H1 (cell line): ENCODE measurements around the gene QSOX2. TPM values are rescaled to one million over a fixed set of nuclear protein-coding genes. Genes with fewer than 3 reads are reported as not detected.

Source experiments
- CTCF ChIA-PET: fragments of 300-600 bp; sonication (Branson Sonifier 250); formaldehyde crosslinking; loops from one replicate; lab custom pipeline; 2021; ENCODE audit not compliant: partially characterized antibody; lab: Charles Lee
- POLR2A ChIA-PET: fragments of 300-600 bp; sonication (Branson Sonifier 250); formaldehyde crosslinking; loops from one replicate; lab custom pipeline; 2021; ENCODE audit warnings: inconsistent platforms; ENCODE audit not compliant: partially characterized antibody; lab: Charles Lee
- DNase-seq, 2 experiments: peaks; one replicate each; pipeline versions ENCODE4 v3.0.0 to v3.0.0-alpha.2; 2010 to 2022; ENCODE audit warnings: low spot score in 2 of 2, low read depth in 1 of 2, mixed read lengths in 1 of 2
- FAIRE-seq: peaks from 2 replicates; lab custom pipeline; 2011; peaks lifted over from hg19 to GRCh38; lab: Jason Lieb, UNC
- H2AFZ ChIP-seq: 2 replicates; pipeline ENCODE4 v1.8.1; 2012; ENCODE audit warnings: low read length, inconsistent platforms
- H2AK5ac ChIP-seq: 2 replicates; pipeline ENCODE4 v1.6.1; 2013; ENCODE audit warnings: low read depth, low read length
- H2BK120ac ChIP-seq: replicated peaks from 2 replicates; pipeline ENCODE3; 2013; ENCODE audit warnings: low read depth, low read length, inconsistent platforms
- H2BK12ac ChIP-seq: 2 replicates; pipeline ENCODE4 v1.6.1; 2013; ENCODE audit warnings: low read depth, low read length
- H2BK15ac ChIP-seq: 2 replicates; pipeline ENCODE4 v1.6.1; 2013; ENCODE audit warnings: low read length
- H2BK20ac ChIP-seq: 2 replicates; pipeline ENCODE4 v1.6.1; 2013; ENCODE audit warnings: low read length
- H2BK5ac ChIP-seq: 2 replicates; pipeline ENCODE4 v1.6.1; 2013; ENCODE audit warnings: low read depth, low read length
- H3K14ac ChIP-seq: 2 replicates; pipeline ENCODE4 v1.6.1; 2013; ENCODE audit warnings: inconsistent platforms; ENCODE audit not compliant: insufficient read length
- H3K18ac ChIP-seq: 2 replicates; pipeline ENCODE4 v1.6.1; 2013; ENCODE audit warnings: low read length; ENCODE audit errors: extremely low read depth
- H3K23ac ChIP-seq: 2 replicates; pipeline ENCODE4 v1.6.1; 2013; ENCODE audit warnings: inconsistent platforms; ENCODE audit not compliant: insufficient read length
- H3K23me2 ChIP-seq: 2 replicates; pipeline ENCODE4 v1.6.1; 2013; ENCODE audit warnings: low read depth, low read length
- H3K27ac ChIP-seq: 2 replicates; pipeline ENCODE4 v1.6.1; 2011; ENCODE audit warnings: low read depth, low read length, inconsistent platforms
- H3K27me3 ChIP-seq, 4 experiments: replicated peaks in 1 of 4; 1 replicate in 1 of 4; 2 replicates in 3 of 4; pipeline versions ENCODE4 v1.6.1 to v1.8.1; 2011 to 2013; ENCODE audit warnings: low read length in 3 of 4, mild to moderate bottlenecking in 3 of 4, inconsistent platforms in 2 of 4, mixed read lengths in 2 of 4, moderate library complexity in 1 of 4; ENCODE audit not compliant: control insufficient read depth in 3 of 4, insufficient read depth in 3 of 4; ENCODE audit errors: extremely low read depth in 1 of 4
- H3K36me3 ChIP-seq, 4 experiments: 2 replicates each; pipeline versions ENCODE4 v1.6.1 to v1.8.1; 2011 to 2013; ENCODE audit warnings: mild to moderate bottlenecking in 4 of 4, low read length in 3 of 4, moderate library complexity in 2 of 4, control low read depth in 1 of 4, inconsistent platforms in 1 of 4; ENCODE audit not compliant: insufficient read depth in 4 of 4, control insufficient read depth in 2 of 4
- H3K4ac ChIP-seq: replicated peaks from 2 replicates; pipeline ENCODE3; 2013; ENCODE audit warnings: low read length, low read depth, mixed read lengths, inconsistent platforms; ENCODE audit not compliant: insufficient read length
- H3K4me1 ChIP-seq, 4 experiments: replicated peaks in 1 of 4; 1 replicate in 1 of 4; 2 replicates in 3 of 4; pipeline versions ENCODE4 v1.6.1 to v1.8.1; 2011 to 2013; ENCODE audit warnings: low read length in 3 of 4, inconsistent platforms in 2 of 4, mixed read lengths in 1 of 4; ENCODE audit not compliant: insufficient read depth in 4 of 4, control insufficient read depth in 3 of 4
- H3K4me2 ChIP-seq, 2 experiments: 2 replicates each; pipeline versions ENCODE4 v1.6.1 to v1.8.1; 2011 to 2013; ENCODE audit warnings: low read depth in 2 of 2, low read length in 2 of 2, control low read depth in 1 of 2, inconsistent platforms in 1 of 2, mild to moderate bottlenecking in 1 of 2; ENCODE audit not compliant: insufficient read depth in 1 of 2
- H3K4me3 ChIP-seq, 4 experiments: fragments of 200-600, 300-600 bp in 1 of 4; sonication (generic), shearing (Covaris generic), sonication (Bioruptor Twin) in 1 of 4; 2 replicates each; pipeline versions ENCODE4 v1.5.1 to v1.8.1; 2011 to 2016; ENCODE audit warnings: low read length in 4 of 4, low read depth in 3 of 4, control low read depth in 2 of 4, inconsistent platforms in 2 of 4, mild to moderate bottlenecking in 2 of 4, mixed read lengths in 1 of 4, moderate library complexity in 1 of 4; ENCODE audit not compliant: insufficient read depth in 2 of 4; ENCODE audit errors: extremely low read depth in 1 of 4
- H3K56ac ChIP-seq: replicated peaks from 2 replicates; pipeline ENCODE3; 2013; ENCODE audit warnings: low read depth, mild to moderate bottlenecking, mixed read lengths, low read length, inconsistent platforms; ENCODE audit not compliant: insufficient read length
- H3K79me1 ChIP-seq: 2 replicates; pipeline ENCODE4 v1.6.1; 2013; ENCODE audit warnings: low read depth, low read length, control low read depth
- H3K79me2 ChIP-seq, 2 experiments: 2 replicates each; pipeline versions ENCODE4 v1.6.1 to v1.8.1; 2012 to 2013; ENCODE audit warnings: low read length in 2 of 2, mild to moderate bottlenecking in 2 of 2, inconsistent platforms in 1 of 2; ENCODE audit not compliant: insufficient read depth in 2 of 2, control insufficient read depth in 1 of 2
- H3K9ac ChIP-seq, 4 experiments: replicated peaks in 1 of 4; 1 replicate in 1 of 4; 2 replicates in 3 of 4; pipeline versions ENCODE4 v1.6.1 to v1.8.1; 2011 to 2013; ENCODE audit warnings: low read depth in 3 of 4, low read length in 3 of 4, control low read depth in 2 of 4, mild to moderate bottlenecking in 2 of 4, moderate library complexity in 2 of 4, inconsistent platforms in 1 of 4; ENCODE audit errors: extremely low read depth in 1 of 4
- H3K9me3 ChIP-seq, 2 experiments: 2 replicates each; pipeline versions ENCODE4 v1.6.1 to v1.8.1; 2012 to 2013; ENCODE audit warnings: mild to moderate bottlenecking in 2 of 2, moderate library complexity in 2 of 2, control low read depth in 1 of 2, inconsistent platforms in 1 of 2, low read depth in 1 of 2, low read length in 1 of 2, mixed read lengths in 1 of 2; ENCODE audit not compliant: insufficient read depth in 2 of 2
- H4K20me1 ChIP-seq, 2 experiments: replicated peaks in 1 of 2; 2 replicates each; pipeline versions ENCODE3 to v1.8.1; 2011 to 2013; ENCODE audit warnings: inconsistent platforms in 2 of 2, low read length in 2 of 2, mild to moderate bottlenecking in 1 of 2; ENCODE audit not compliant: insufficient read depth in 2 of 2, control insufficient read depth in 1 of 2
- H4K5ac ChIP-seq: 2 replicates; pipeline ENCODE4 v1.6.1; 2013; ENCODE audit warnings: low read length, low read depth, mixed read lengths, inconsistent platforms; ENCODE audit not compliant: insufficient read length
- H4K8ac ChIP-seq: 2 replicates; pipeline ENCODE4 v1.8.0; 2013; ENCODE audit warnings: mild to moderate bottlenecking, moderate library complexity, low read length, inconsistent platforms; ENCODE audit not compliant: insufficient read depth; ENCODE audit errors: extremely low read depth
- H4K91ac ChIP-seq: replicated peaks from 2 replicates; pipeline ENCODE3; 2013; ENCODE audit warnings: low read length, mixed read lengths, inconsistent platforms; ENCODE audit not compliant: insufficient read length
- ASH2L ChIP-seq: fragments of 200-600, 300-600 bp; sonication (generic); IDR thresholded peaks from one replicate; pipeline ENCODE4 v1.7.1; 2017; ENCODE audit warnings: low read length
- ATF2 ChIP-seq: IDR thresholded peaks from 2 replicates; pipeline ENCODE4 v1.6.1; 2012; ENCODE audit warnings: low read length, inconsistent platforms
- CBX5 ChIP-seq: fragments of 300-800, 300-1000 bp; sonication (generic); IDR thresholded peaks from 2 replicates; pipeline ENCODE4 v1.7.1; 2016; ENCODE audit warnings: antibody characterized with exemption, low read length, low read depth
- NANOG ChIP-seq: IDR thresholded peaks from 2 replicates; pipeline ENCODE4 v1.6.1; 2011; ENCODE audit warnings: low read length, low read depth, mild to moderate bottlenecking, inconsistent platforms; ENCODE audit not compliant: insufficient read depth, poor library complexity, severe bottlenecking
- POLR2A ChIP-seq, 2 experiments: IDR thresholded peaks; 1 replicate in 1 of 2; 2 replicates in 1 of 2; pipeline ENCODE4 v1.6.1; 2011; ENCODE audit warnings: low read depth in 2 of 2, low read length in 2 of 2, mild to moderate bottlenecking in 2 of 2; ENCODE audit errors: control extremely low read depth in 1 of 2
- SAP30 ChIP-seq: fragments of 300-600 bp; sonication (generic); IDR thresholded peaks from 2 replicates; pipeline ENCODE4 v1.7.1; 2012; ENCODE audit warnings: low read length, moderate library complexity, mild to moderate bottlenecking, inconsistent platforms; ENCODE audit not compliant: insufficient read depth, insufficient replicate concordance
- SUZ12 ChIP-seq: fragments of 200-600 bp; sonication (generic); IDR thresholded peaks from 2 replicates; pipeline ENCODE4 v1.6.1; 2012; ENCODE audit warnings: mild to moderate bottlenecking, inconsistent platforms, low read length, moderate library complexity, mixed read lengths
- TEAD4 ChIP-seq: IDR thresholded peaks from 2 replicates; pipeline ENCODE4 v1.6.1; 2012; ENCODE audit warnings: low read depth, low read length, inconsistent platforms, mixed read lengths
- USF2 ChIP-seq: IDR thresholded peaks from 2 replicates; pipeline ENCODE4 v1.6.1; 2011; ENCODE audit warnings: low read length, improper control_type of control experiment
- WGBS, 2 experiments: shearing (Covaris generic) in 1 of 2; methylation state at CpG; one replicate each; pipeline versions ENCODE4 v1.1.6 to v1.1.7; 2013 to 2015; ENCODE audit warnings: low lambda C conversion rate in 2 of 2, mixed read lengths in 2 of 2, inconsistent platforms in 1 of 2, low coverage in 1 of 2, missing lambda C conversion rate in 1 of 2; ENCODE audit not compliant: insufficient replicate concordance in 2 of 2, insufficient coverage in 1 of 2, insufficient read length in 1 of 2; ENCODE audit errors: extremely low coverage in 1 of 2, missing lambda C conversion rate in 1 of 2; 5-methylcytosine and 5-hydroxymethylcytosine counted together
- polyA plus RNA-seq, 7 experiments: library from polyadenylated mRNA; depleted of rRNA in 3 of 7; stranded (reverse) in 5 of 7; unstranded in 2 of 7; fragments of >200 nt in 5 of 7; fragments of 200-250 nt in 2 of 7; gene quantifications; 1 replicate in 5 of 7; 2 replicates in 1 of 7; 4 replicates in 1 of 7; pipeline versions ENCODE4 v1.2.1 to v1.2.3, GENCODE V29; 2011 to 2013; ENCODE audit warnings: missing spikeins in 2 of 7, mixed read lengths in 2 of 7
- total RNA-seq: library from RNA; stranded (reverse); fragmentation: NEBNext Ultra II Directional; extraction: Animal tissue kit (Norgen Biotek cat#: 25700); gene quantifications from 2 replicates; pipeline ENCODE4 v1.2.1, GENCODE V29; 2021

The QSOX2 gene
- total and polyA plus RNA-seq, 2 of the 8 experiments (the other 6 are each of a cell fraction or from before 2014, with no cell fraction given), result 18.0 to 28.6 TPM

GRCh38 chr9:136231478-136232297 is 13.9 kb downstream of the QSOX2 start:
- Histone ChIP-seq H2AK5ac (no peak overlapping the region), H3K9ac (no peak overlapping the region; a peak in 1 of 7 replicates), H2BK15ac (no peak overlapping the region), H3K23me2 (no peaks in the 10 kb centered on the region), H3K9me3 (no peaks in the 10 kb centered on the region), H4K91ac (no peak overlapping the region), H3K27ac (no peak overlapping the region), H3K56ac (no peak overlapping the region), H4K5ac (no peak overlapping the region), H2BK120ac (no peak overlapping the region), H3K27me3 (no peaks in the 10 kb centered on the region), H2BK5ac (0 out of 2 replicates have a peak overlapping the region, but pooled peaks have one; percentile 63), H4K20me1 (peaks cover 13 to 18% of the 10 kb centered on the region in 2 experiments), H2BK12ac (no peak overlapping the region), H3K23ac (no peak overlapping the region), H3K4ac (no peak overlapping the region), H3K4me1 (no peaks in the 10 kb centered on the region; a peak in 1 of 7 replicates), H3K18ac (no peak overlapping the region), H4K8ac (no peak overlapping the region; the same call in 1 of the 2 replicates), H3K14ac (no peak overlapping the region), H3K4me3 (no peak overlapping the region), H2AFZ (no peak overlapping the region), H3K4me2 (no peak overlapping the region), H3K79me2 (peaks cover 4 to 74% of the 10 kb centered on the region in 2 experiments; a peak in 3 of 4 replicates), H3K36me3 (peaks cover 0 to 8% (median 1%) of the 10 kb centered on the region in 4 experiments; a peak in 2 of 8 replicates), H2BK20ac (no peak overlapping the region), H3K79me1 (peaks cover 16% of the 10 kb centered on the region)
- ChIA-PET POLR2A (interaction anchor here (0.9 kb wide), 1 partner anchor 30 kb away, joined by 3 read pairs; no protein-coding TSS in a partner anchor), CTCF (interaction anchor here (1.0 kb wide), 1 partner anchor 21 kb away, joined by 3 read pairs; no protein-coding TSS in a partner anchor)
- DNase-seq (no peak), FAIRE-seq (no peak)
- 95% methylated on average over 24 of the region's 31 CpGs; no CpG with 5 or more reads in 1 of the 2 experiments for WGBS, 2 experiments
- no peak for TF ChIP-seq NANOG
- no peak for TF ChIP-seq USF2
- no peak for TF ChIP-seq SUZ12
- TF ChIP-seq CBX5, result no peak
- no peak for TF ChIP-seq SAP30
- no peak for TF ChIP-seq ASH2L
- no peak for TF ChIP-seq TEAD4
- no peak for TF ChIP-seq ATF2
- TF ChIP-seq POLR2A (IDR thresholded peaks at IDR 0.05; ENCODE audit: control extremely low read depth in 1 of 2, low read depth in 2 of 2, low read length in 2 of 2), result no peak
